ENCODE results near the gene PFKFB4. TPM values are rescaled to one million over a fixed set of nuclear protein-coding genes. Genes with fewer than 3 reads are reported as not detected.
A peak's percentile ranks its signal among the peaks of the same experiment; 100 is the strongest.

The PFKFB4 gene
- total and polyA plus RNA-seq, 9 of the 15 experiments (the other 6 are each of a cell fraction or from before 2014, with no cell fraction given), result 0.92 to 56.3 (median 13.5) TPM

- in situ Hi-C loops (cut with MboI) (no loop called here), intact Hi-C loops (cut with micrococcal nuclease) (no loop called here)
- Histone ChIP-seq H4K20me1 (replicated peaks; ENCODE audit: control insufficient read depth, insufficient read depth, low read length) (no peaks in the 10 kb centered on the region; the same call in 1 of the 2 replicates), H3K9me1 (ENCODE audit: control insufficient read depth, insufficient read depth, low read length) (no peaks in the 10 kb centered on the region), H3K27me3 (ENCODE audit: control insufficient read depth in 2 of 2, insufficient read depth in 2 of 2, low read length in 2 of 2) (peaks cover 0 to 31% of the 10 kb centered on the region in 2 experiments; a peak in 3 of 5 replicates), H3K9me3 (replicated peaks; ENCODE audit: control insufficient read depth, insufficient read depth, low read depth, low read length) (no peaks in the 10 kb centered on the region), H3K9ac (ENCODE audit: insufficient read depth in 1 of 2, low read depth in 2 of 2, low read length in 2 of 2) (peak overlapping the region in 1 of 2 experiments; percentile 40; a peak in 1 of 4 replicates), H2AFZ (ENCODE audit: low read depth, low read length) (no peak overlapping the region), H3K4me3 (no peak overlapping the region), H3K4me2 (ENCODE audit: insufficient read depth, low read length) (no peak overlapping the region), H3K4me1 (replicated peaks in 1 of 2; ENCODE audit: control insufficient read depth in 2 of 2, insufficient read depth in 2 of 2, low read length in 2 of 2) (peaks cover 0 to 20% of the 10 kb centered on the region in 2 experiments; a peak in 2 of 5 replicates), H3K36me3 (ENCODE audit: control insufficient read depth, insufficient read depth, low read length) (no peaks in the 10 kb centered on the region), H3K27ac (ENCODE audit: extremely low read depth, low read depth, low read length) (no peak overlapping the region), H3K79me2 (ENCODE audit: control insufficient read depth, insufficient read depth, low read length) (no peaks in the 10 kb centered on the region)
- DNase-seq (ENCODE audit: extremely low read depth in 1 of 4, low spot score in 3 of 4) (no peak), FAIRE-seq (no peak), ATAC-seq (no peak)
- BruUV-seq (replicated peaks), result no TSS peak
- ChIA-PET CTCF (ENCODE audit: low intra/inter-chr PET ratio) (no interaction called here), POLR2A (interaction anchor here (0.6 to 1.2 kb wide), 2 partner anchors 9 to 34 kb away, joined by 3 to 4 read pairs; no protein-coding TSS in a partner anchor)
- TF ChIP-seq CREB1 (IDR thresholded peaks at IDR 0.05), result no peak
- TF ChIP-seq CREB1 (CRISPR knock-in tag; IDR thresholded peaks at IDR 0.05), result no peak
- 39% methylated on average over 9 of the region's 11 CpGs for WGBS (ENCODE audit: insufficient coverage, low coverage, missing lambda C conversion rate)
These were observed 31.1 kb upstream of the PFKFB4 start for GRCh38 chr3:48587686-48588085.

- ATAC-seq (no peak), DNase-seq (ENCODE audit: extremely low read depth in 1 of 4, low spot score in 3 of 4) (no peak), FAIRE-seq (no peak)
- Histone ChIP-seq H3K9me3 (replicated peaks; ENCODE audit: control insufficient read depth, insufficient read depth, low read depth, low read length) (no peaks in the 10 kb centered on the region), H3K9me1 (ENCODE audit: control insufficient read depth, insufficient read depth, low read length) (no peaks in the 10 kb centered on the region), H3K36me3 (ENCODE audit: control insufficient read depth, insufficient read depth, low read length) (no peaks in the 10 kb centered on the region), H3K4me3 (no peak overlapping the region), H4K20me1 (replicated peaks; ENCODE audit: control insufficient read depth, insufficient read depth, low read length) (no peaks in the 10 kb centered on the region; the same call in 1 of the 2 replicates), H3K79me2 (ENCODE audit: control insufficient read depth, insufficient read depth, low read length) (no peaks in the 10 kb centered on the region), H3K4me1 (replicated peaks in 1 of 2; ENCODE audit: control insufficient read depth in 2 of 2, insufficient read depth in 2 of 2, low read length in 2 of 2) (peaks cover 0 to 4% of the 10 kb centered on the region in 2 experiments; a peak in 2 of 5 replicates), H3K27me3 (ENCODE audit: control insufficient read depth in 2 of 2, insufficient read depth in 2 of 2, low read length in 2 of 2) (peaks cover 0 to 15% of the 10 kb centered on the region in 2 experiments; a peak in 3 of 5 replicates), H3K27ac (ENCODE audit: extremely low read depth, low read depth, low read length) (no peak overlapping the region), H3K4me2 (ENCODE audit: insufficient read depth, low read length) (no peak overlapping the region), H3K9ac (ENCODE audit: insufficient read depth in 1 of 2, low read depth in 2 of 2, low read length in 2 of 2) (peak overlapping the region in 1 of 2 experiments; percentile 43; a peak in 1 of 4 replicates), H2AFZ (ENCODE audit: low read depth, low read length) (no peak overlapping the region)
- ChIA-PET POLR2A (interaction anchor here (0.6 kb wide), 1 partner anchor 14 kb away, joined by 3 read pairs; no protein-coding TSS in a partner anchor), CTCF (ENCODE audit: low intra/inter-chr PET ratio) (no interaction called here)
- intact Hi-C loops (cut with micrococcal nuclease) (no loop called here), in situ Hi-C loops (cut with MboI) (no loop called here)
- 19% methylated on average over 7 of the region's 8 CpGs for WGBS (ENCODE audit: insufficient coverage, low coverage, missing lambda C conversion rate)
- BruUV-seq (replicated peaks), result no TSS peak
- TF ChIP-seq RB1 (IDR thresholded peaks at IDR 0.05; ENCODE audit: low read depth) (no peak), ZZZ3 (IDR thresholded peaks at IDR 0.05) (no peak), CREM (IDR thresholded peaks at IDR 0.05; ENCODE audit: low read depth) (no peak), CHCHD3 (CRISPR knock-in tag; IDR thresholded peaks at IDR 0.05) (no peak), RUNX1 (IDR thresholded peaks at IDR 0.05; ENCODE audit: low read depth) (no peak), PRMT5 (CRISPR knock-in tag; IDR thresholded peaks at IDR 0.05) (no peak), ZNF217 (CRISPR knock-in tag; IDR thresholded peaks at IDR 0.05) (no peak), GTF2A2 (tag; IDR thresholded peaks at IDR 0.05) (no peak), POLR2A (conservative IDR thresholded peaks at IDR 0.05) (no peak), TAF1 (IDR thresholded peaks at IDR 0.05; ENCODE audit: control insufficient read depth, extremely low read depth, insufficient read depth, low read length, severe bottlenecking) (no peak), ZNF408 (CRISPR knock-in tag; IDR thresholded peaks at IDR 0.05; ENCODE audit: low read depth) (no peak), HMGN3 (IDR thresholded peaks at IDR 0.05; ENCODE audit: borderline replicate concordance, extremely low read depth, insufficient read length, low read depth, low read length) (no peak)
- TF ChIP-seq, protein P1, sequence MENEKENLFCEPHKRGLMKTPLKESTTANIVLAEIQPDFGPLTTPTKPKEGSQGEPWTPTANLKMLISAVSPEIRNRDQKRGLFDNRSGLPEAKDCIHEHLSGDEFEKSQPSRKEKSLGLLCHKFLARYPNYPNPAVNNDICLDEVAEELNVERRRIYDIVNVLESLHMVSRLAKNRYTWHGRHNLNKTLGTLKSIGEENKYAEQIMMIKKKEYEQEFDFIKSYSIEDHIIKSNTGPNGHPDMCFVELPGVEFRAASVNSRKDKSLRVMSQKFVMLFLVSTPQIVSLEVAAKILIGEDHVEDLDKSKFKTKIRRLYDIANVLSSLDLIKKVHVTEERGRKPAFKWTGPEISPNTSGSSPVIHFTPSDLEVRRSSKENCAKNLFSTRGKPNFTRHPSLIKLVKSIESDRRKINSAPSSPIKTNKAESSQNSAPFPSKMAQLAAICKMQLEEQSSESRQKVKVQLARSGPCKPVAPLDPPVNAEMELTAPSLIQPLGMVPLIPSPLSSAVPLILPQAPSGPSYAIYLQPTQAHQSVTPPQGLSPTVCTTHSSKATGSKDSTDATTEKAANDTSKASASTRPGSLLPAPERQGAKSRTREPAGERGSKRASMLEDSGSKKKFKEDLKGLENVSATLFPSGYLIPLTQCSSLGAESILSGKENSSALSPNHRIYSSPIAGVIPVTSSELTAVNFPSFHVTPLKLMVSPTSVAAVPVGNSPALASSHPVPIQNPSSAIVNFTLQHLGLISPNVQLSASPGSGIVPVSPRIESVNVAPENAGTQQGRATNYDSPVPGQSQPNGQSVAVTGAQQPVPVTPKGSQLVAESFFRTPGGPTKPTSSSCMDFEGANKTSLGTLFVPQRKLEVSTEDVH (IDR thresholded peaks at IDR 0.05; ENCODE audit: low read depth, partially characterized antibody), result no peak
These were observed 28.8 kb upstream of the PFKFB4 start for GRCh38 chr3:48585411-48585810.

All from K562 (cell line).